ENCODE measurements around the gene SH3BP1.

- TF ChIP-seq CTBP2 (IDR thresholded peaks at IDR 0.05; ENCODE audit: borderline replicate concordance, insufficient read depth, insufficient read length, low read length) (no peak), CTCF (IDR thresholded peaks at IDR 0.05; ENCODE audit: control extremely low read depth in 1 of 3, insufficient read depth in 1 of 3, low read depth in 1 of 3, low read length in 3 of 3) (no peak), TCF12 (IDR thresholded peaks at IDR 0.05; ENCODE audit: low read depth, low read length) (no peak), CBX5 (IDR thresholded peaks at IDR 0.05; ENCODE audit: low read depth, low read length) (no peak), ZNF274 (IDR thresholded peaks at IDR 0.05; ENCODE audit: borderline replicate concordance, extremely low read depth, low read length) (no peak), POLR2AphosphoS5 (IDR thresholded peaks at IDR 0.05; ENCODE audit: low read depth, low read length) (no peak), CREB1 (IDR thresholded peaks at IDR 0.05) (no peak)
Measured at GRCh38 chr22:37665487-37665886, 26.0 kb downstream of the SH3BP1 start.

Measured in H1 (cell line).